Measurements from ENCODE around the gene AGBL4.

- TF ChIP-seq CTCF (IDR thresholded peaks at IDR 0.05) (no peak), ZFX (IDR thresholded peaks at IDR 0.05; ENCODE audit: borderline replicate concordance) (no peak)
These were observed 1305.0 kb downstream of the AGBL4 start for GRCh38 chr1:48718705-48719104.

Data from 22Rv1 (cell line).